Measurements from ENCODE around the gene GPC3.

GPC3 gene

DNA sequence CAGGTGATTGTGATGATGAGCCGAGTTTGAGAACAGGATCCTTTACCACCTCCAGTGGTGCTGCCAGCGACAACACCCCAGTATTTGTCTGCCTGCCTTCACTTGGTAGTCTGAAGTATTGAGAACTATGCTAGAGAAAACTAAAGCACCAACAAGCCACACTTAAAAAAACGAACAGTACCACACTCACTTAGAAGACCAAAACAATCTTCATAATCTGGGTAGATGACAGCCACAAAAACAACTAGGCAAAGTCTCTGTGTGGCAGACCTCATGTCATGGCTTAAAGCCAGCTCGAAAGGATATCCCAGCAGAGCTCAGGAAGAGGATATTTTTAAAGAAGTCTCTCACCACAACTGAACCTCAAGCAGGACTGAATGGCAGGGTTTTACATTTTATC lies 236.0 kb downstream of the GPC3 start:
- Histone ChIP-seq H3K36me3 (ENCODE audit: control insufficient read depth, low read length) (no peaks in the 10 kb centered on the region), H3K4me2 (ENCODE audit: low read length) (no peak overlapping the region), H3K27ac (ENCODE audit: low read depth, low read length) (no peak overlapping the region), H3K79me2 (ENCODE audit: control insufficient read depth, low read length) (no peaks in the 10 kb centered on the region), H3K9me2 (replicated peaks; ENCODE audit: control insufficient read depth, low read length) (no peaks in the 10 kb centered on the region), H3K4me1 (ENCODE audit: control insufficient read depth, low read length) (no peaks in the 10 kb centered on the region), H4K20me1 (ENCODE audit: control insufficient read depth, insufficient read depth, low read depth, low read length) (no peaks in the 10 kb centered on the region), H3K27me3 (ENCODE audit: control insufficient read depth, low read length) (no peaks in the 10 kb centered on the region), H3F3A (ENCODE audit: control insufficient read depth, insufficient read depth) (no peaks in the 10 kb centered on the region), H3K9me3 (ENCODE audit: control insufficient read depth, insufficient read depth, low read length) (no peaks in the 10 kb centered on the region), H3K4me3 (ENCODE audit: low read length) (no peak overlapping the region)
- TF ChIP-seq, protein P1, sequence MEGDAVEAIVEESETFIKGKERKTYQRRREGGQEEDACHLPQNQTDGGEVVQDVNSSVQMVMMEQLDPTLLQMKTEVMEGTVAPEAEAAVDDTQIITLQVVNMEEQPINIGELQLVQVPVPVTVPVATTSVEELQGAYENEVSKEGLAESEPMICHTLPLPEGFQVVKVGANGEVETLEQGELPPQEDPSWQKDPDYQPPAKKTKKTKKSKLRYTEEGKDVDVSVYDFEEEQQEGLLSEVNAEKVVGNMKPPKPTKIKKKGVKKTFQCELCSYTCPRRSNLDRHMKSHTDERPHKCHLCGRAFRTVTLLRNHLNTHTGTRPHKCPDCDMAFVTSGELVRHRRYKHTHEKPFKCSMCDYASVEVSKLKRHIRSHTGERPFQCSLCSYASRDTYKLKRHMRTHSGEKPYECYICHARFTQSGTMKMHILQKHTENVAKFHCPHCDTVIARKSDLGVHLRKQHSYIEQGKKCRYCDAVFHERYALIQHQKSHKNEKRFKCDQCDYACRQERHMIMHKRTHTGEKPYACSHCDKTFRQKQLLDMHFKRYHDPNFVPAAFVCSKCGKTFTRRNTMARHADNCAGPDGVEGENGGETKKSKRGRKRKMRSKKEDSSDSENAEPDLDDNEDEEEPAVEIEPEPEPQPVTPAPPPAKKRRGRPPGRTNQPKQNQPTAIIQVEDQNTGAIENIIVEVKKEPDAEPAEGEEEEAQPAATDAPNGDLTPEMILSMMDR (IDR thresholded peaks at IDR 0.05; ENCODE audit: low read depth, low read length, poor library complexity, severe bottlenecking) = no peak
- no peak for TF ChIP-seq EZH2phosphoT487 (IDR thresholded peaks at IDR 0.05; ENCODE audit: borderline replicate concordance, low read length)

GRCh38 chrX:133747196-133747595 lies 238.2 kb downstream of the GPC3 start:
- H3K9me3 ChIP-seq (ENCODE audit: control insufficient read depth, insufficient read depth, low read length) = no peaks in the 10 kb centered on the region
- TF ChIP-seq, protein P1 (IDR thresholded peaks at IDR 0.05; ENCODE audit: low read depth, low read length, poor library complexity, severe bottlenecking) = no peak
- no peak for TF ChIP-seq EZH2phosphoT487 (IDR thresholded peaks at IDR 0.05; ENCODE audit: borderline replicate concordance, low read length)

DNA sequence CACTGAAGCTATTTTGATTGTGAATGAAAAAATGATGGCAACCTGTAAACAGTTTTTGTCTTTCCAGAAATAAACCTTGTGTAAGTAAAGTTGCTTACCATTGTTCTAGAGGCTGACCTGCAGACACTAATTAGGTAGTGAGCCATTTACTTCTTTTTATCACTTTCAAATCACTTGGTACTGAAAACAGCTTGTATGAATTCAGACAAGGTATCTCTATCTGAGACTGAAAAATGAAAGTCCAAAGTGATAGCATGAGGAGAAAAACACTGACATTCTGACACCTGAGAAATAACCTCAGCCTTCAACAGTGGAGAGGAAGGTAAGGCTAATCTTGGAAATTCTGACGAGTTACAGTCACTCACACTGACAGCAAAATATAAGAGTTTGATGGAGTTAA lies 238.8 kb downstream of the GPC3 start:
- H3K27me3 ChIP-seq (ENCODE audit: control insufficient read depth, low read length) = no peaks in the 10 kb centered on the region
- H4K20me1 ChIP-seq (ENCODE audit: control insufficient read depth, insufficient read depth, low read depth, low read length) = no peaks in the 10 kb centered on the region
- no peaks in the 10 kb centered on the region for H3K4me1 ChIP-seq (ENCODE audit: control insufficient read depth, low read length)
- TF ChIP-seq, protein P1 (IDR thresholded peaks at IDR 0.05; ENCODE audit: low read depth, low read length, poor library complexity, severe bottlenecking) = no peak
- no peak for TF ChIP-seq EZH2phosphoT487 (IDR thresholded peaks at IDR 0.05; ENCODE audit: borderline replicate concordance, low read length)
- H3K79me2 ChIP-seq (ENCODE audit: control insufficient read depth, low read length) = no peaks in the 10 kb centered on the region
- no peaks in the 10 kb centered on the region for H3K36me3 ChIP-seq (ENCODE audit: control insufficient read depth, low read length)
- no peaks in the 10 kb centered on the region for H3K9me3 ChIP-seq (ENCODE audit: control insufficient read depth, insufficient read depth, low read length)
- no peak overlapping the region for H3K4me3 ChIP-seq (ENCODE audit: low read length)
- no peaks in the 10 kb centered on the region for H3K9me2 ChIP-seq (replicated peaks; ENCODE audit: control insufficient read depth, low read length)
- no peak overlapping the region for H3K27ac ChIP-seq (ENCODE audit: low read depth, low read length)
- no peak overlapping the region for H3K4me2 ChIP-seq (ENCODE audit: low read length)
- H3F3A ChIP-seq (ENCODE audit: control insufficient read depth, insufficient read depth) = no peaks in the 10 kb centered on the region

More at GRCh38 chrX:133747196-133747595, 238.2 kb downstream of the GPC3 start:
- no peaks in the 10 kb centered on the region for H3F3A ChIP-seq (ENCODE audit: control insufficient read depth, insufficient read depth)
- no peaks in the 10 kb centered on the region for H3K79me2 ChIP-seq (ENCODE audit: control insufficient read depth, low read length)
- H3K36me3 ChIP-seq (ENCODE audit: control insufficient read depth, low read length) = no peaks in the 10 kb centered on the region
- H3K4me1 ChIP-seq (ENCODE audit: control insufficient read depth, low read length) = no peaks in the 10 kb centered on the region
- no peak overlapping the region for H3K4me3 ChIP-seq (ENCODE audit: low read length)
- no peaks in the 10 kb centered on the region for H3K27me3 ChIP-seq (ENCODE audit: control insufficient read depth, low read length)
- no peaks in the 10 kb centered on the region for H3K9me2 ChIP-seq (replicated peaks; ENCODE audit: control insufficient read depth, low read length)
- no peak overlapping the region for H3K4me2 ChIP-seq (ENCODE audit: low read length)
- no peak overlapping the region for H3K27ac ChIP-seq (ENCODE audit: low read depth, low read length)
- no peaks in the 10 kb centered on the region for H4K20me1 ChIP-seq (ENCODE audit: control insufficient read depth, insufficient read depth, low read depth, low read length)

DNA sequence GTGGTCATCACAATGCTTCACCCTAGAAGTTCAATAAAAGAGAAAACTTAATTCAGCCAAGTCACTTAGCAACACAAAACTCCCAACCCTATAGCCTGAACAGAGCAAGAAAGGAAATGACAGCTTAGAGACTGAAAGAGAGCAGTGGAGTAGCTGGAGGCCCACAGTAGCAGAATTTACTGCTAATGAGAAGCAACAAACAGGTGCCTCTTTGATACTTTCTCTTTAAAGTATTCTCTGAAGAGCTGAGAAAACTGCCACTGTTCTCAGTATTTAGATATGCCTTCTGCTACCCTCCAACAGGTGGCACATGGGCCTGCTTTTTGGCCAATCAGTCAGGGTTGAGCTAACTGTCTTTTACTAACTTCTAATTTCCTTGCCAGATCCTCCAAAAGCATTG lies 240.0 kb downstream of the GPC3 start:
- no peaks in the 10 kb centered on the region for H3K4me1 ChIP-seq (ENCODE audit: control insufficient read depth, low read length)
- H3K9me3 ChIP-seq (ENCODE audit: control insufficient read depth, insufficient read depth, low read length) = no peaks in the 10 kb centered on the region
- no peaks in the 10 kb centered on the region for H3K27me3 ChIP-seq (ENCODE audit: control insufficient read depth, low read length)
- H3F3A ChIP-seq (ENCODE audit: control insufficient read depth, insufficient read depth) = no peaks in the 10 kb centered on the region
- no peak for TF ChIP-seq EZH2phosphoT487 (IDR thresholded peaks at IDR 0.05; ENCODE audit: borderline replicate concordance, low read length)
- TF ChIP-seq, protein P1 (IDR thresholded peaks at IDR 0.05; ENCODE audit: low read depth, low read length, poor library complexity, severe bottlenecking) = peak; percentile 12
- no peaks in the 10 kb centered on the region for H3K36me3 ChIP-seq (ENCODE audit: control insufficient read depth, low read length)
- H3K4me3 ChIP-seq (ENCODE audit: low read length) = no peak overlapping the region
- H4K20me1 ChIP-seq (ENCODE audit: control insufficient read depth, insufficient read depth, low read depth, low read length) = no peaks in the 10 kb centered on the region
- H3K4me2 ChIP-seq (ENCODE audit: low read length) = no peak overlapping the region
- no peaks in the 10 kb centered on the region for H3K9me2 ChIP-seq (replicated peaks; ENCODE audit: control insufficient read depth, low read length)
- H3K27ac ChIP-seq (ENCODE audit: low read depth, low read length) = no peak overlapping the region
- H3K79me2 ChIP-seq (ENCODE audit: control insufficient read depth, low read length) = no peaks in the 10 kb centered on the region

Data from DOHH2 (cell line).